Measurements from ENCODE around the gene OR8B8. TPM values are rescaled to one million over a fixed set of nuclear protein-coding genes. Genes with fewer than 3 reads are reported as not detected.

The OR8B8 gene, protein sequence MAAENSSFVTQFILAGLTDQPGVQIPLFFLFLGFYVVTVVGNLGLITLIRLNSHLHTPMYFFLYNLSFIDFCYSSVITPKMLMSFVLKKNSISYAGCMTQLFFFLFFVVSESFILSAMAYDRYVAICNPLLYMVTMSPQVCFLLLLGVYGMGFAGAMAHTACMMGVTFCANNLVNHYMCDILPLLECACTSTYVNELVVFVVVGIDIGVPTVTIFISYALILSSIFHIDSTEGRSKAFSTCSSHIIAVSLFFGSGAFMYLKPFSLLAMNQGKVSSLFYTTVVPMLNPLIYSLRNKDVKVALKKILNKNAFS
- not detected in 2 replicates for total RNA-seq

GRCh38 chr11:124445646-124446150 is at the start of gene OR8B8:
TSS of gene OR8B8 (minus strand) at chr11:124445696. CDS start at chr11:124441085, 4,611 bp downstream.

GRCh38 chr11:124424384-124424921 is 21.0 kb downstream of the OR8B8 start, which contains the start of gene OR8B4:
TSS of gene OR8B4 (minus strand) at chr11:124424871. CDS start at chr11:124424871, 0 bp downstream.

DNA sequence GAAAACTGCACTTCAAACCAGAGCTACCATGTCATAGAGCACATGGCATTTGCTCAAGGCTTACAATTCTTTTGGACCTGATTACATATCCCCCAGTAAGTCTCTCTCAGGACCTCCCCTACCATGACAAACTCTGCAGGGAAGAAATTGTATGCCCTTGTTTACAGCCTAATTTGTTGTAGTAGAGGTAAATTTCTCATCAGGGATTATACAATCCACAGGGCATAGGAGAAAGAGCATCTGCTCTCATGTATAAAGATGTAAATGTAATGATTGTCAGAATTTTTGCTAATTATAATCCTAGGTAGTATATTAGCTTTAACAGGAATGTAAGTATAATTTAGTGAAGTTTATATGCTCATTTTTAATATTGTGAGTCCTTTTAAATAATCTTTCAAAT is 46.6 kb downstream of the OR8B8 start, which contains the start of gene OR8B3:
TSS of gene OR8B3 (minus strand) at position 101 of the 400 bp plus-strand sequence. CDS start 1,673 bp downstream, outside the sequence.

Other genes starting within 250 kb of the OR8B8 start
- not detected in 2 replicates for gene OR8G1, start 204.6 kb downstream of the OR8B8 start, total RNA-seq
- not detected in 2 replicates for gene OR8G5, start 189.3 kb downstream of the OR8B8 start, total RNA-seq
- not detected in 2 replicates for gene OR8D1, start 131.7 kb downstream of the OR8B8 start, total RNA-seq
- not detected in 2 replicates for gene OR8D2, start 125.5 kb downstream of the OR8B8 start, total RNA-seq
- not detected in 2 replicates for gene OR8B2, start 61.2 kb downstream of the OR8B8 start, total RNA-seq
- gene OR8B3, start 46.7 kb downstream of the OR8B8 start, total RNA-seq: not detected in 2 replicates
- gene OR8B4, start 20.8 kb downstream of the OR8B8 start, total RNA-seq: not detected in 2 replicates
- gene OR8B12, start 98.0 kb upstream of the OR8B8 start, total RNA-seq: not detected in 2 replicates
- gene OR8A1, start 124.3 kb upstream of the OR8B8 start, total RNA-seq: not detected in 2 replicates
- gene PANX3, start 165.7 kb upstream of the OR8B8 start, total RNA-seq: not detected in 2 replicates
- gene TBRG1, start 177.2 kb upstream of the OR8B8 start, total RNA-seq: 17.6 and 22.7 TPM in 2 replicates
- gene SIAE, start 228.0 kb upstream of the OR8B8 start, total RNA-seq: 7.4 and 10.7 TPM in 2 replicates
- 12.1 and 12.9 TPM in 2 replicates for gene SPA17, start 228.2 kb upstream of the OR8B8 start, total RNA-seq